ENCODE results near the gene KRT39. TPM values are rescaled to one million over a fixed set of nuclear protein-coding genes. Genes with fewer than 3 reads are reported as not detected.

KRT39 gene
- total and polyA plus RNA-seq, 2 experiments from 2014 or later, result not detected

GRCh38 chr17:40942553-40942952, 24.2 kb downstream of the KRT39 start:
- H3K27me3 Mint-ChIP-seq (ENCODE audit: insufficient read depth, low read depth, poor library complexity), result peaks cover 7% of the 10 kb centered on the region
- H3K4me2 ChIP-seq, result no peak overlapping the region

More at GRCh38 chr17:40942553-40942952, 24.2 kb downstream of the KRT39 start:
- Histone ChIP-seq H3K27ac (ENCODE audit: low read depth) (no peak overlapping the region), H4K20me1 (replicated peaks; ENCODE audit: insufficient read depth) (no peaks in the 10 kb centered on the region), H3F3A (replicated peaks; ENCODE audit: low read depth) (no peaks in the 10 kb centered on the region), H3K4me3 (no peak overlapping the region), H3K79me2 (replicated peaks; ENCODE audit: insufficient read depth) (no peaks in the 10 kb centered on the region), H3K36me3 (ENCODE audit: insufficient read depth) (no peaks in the 10 kb centered on the region), H3K4me1 (ENCODE audit: insufficient read depth) (no peaks in the 10 kb centered on the region), H3K9me2 (ENCODE audit: insufficient read depth) (no peaks in the 10 kb centered on the region), H3K27me3 (ENCODE audit: insufficient read depth) (no peaks in the 10 kb centered on the region), H2AFZ (no peak overlapping the region)
- TF ChIP-seq STAT1 (IDR thresholded peaks at IDR 0.05; ENCODE audit: unreplicated experiment) (no peak), CTCF (conservative IDR thresholded peaks at IDR 0.05; ENCODE audit: low read depth in 2 of 2) (no peak), ZNF114 (CRISPR knock-in tag; IDR thresholded peaks at IDR 0.05) (no peak), POLR2AphosphoS5 (IDR thresholded peaks at IDR 0.05; ENCODE audit: low read depth) (no peak), JUNB (IDR thresholded peaks at IDR 0.05; ENCODE audit: unreplicated experiment) (no peak), CREB1 (CRISPR knock-in tag; IDR thresholded peaks at IDR 0.05; ENCODE audit: low read depth) (no peak), EZH2phosphoT487 (IDR thresholded peaks at IDR 0.05; ENCODE audit: unreplicated experiment) (no peak), NANOG (IDR thresholded peaks at IDR 0.05; ENCODE audit: borderline replicate concordance) (no peak), ETS1 (IDR thresholded peaks at IDR 0.05) (no peak), REST (IDR thresholded peaks at IDR 0.05; ENCODE audit: unreplicated experiment) (no peak)
- no peaks in the 10 kb centered on the region for H3K9me3 Mint-ChIP-seq
- H3K36me3 Mint-ChIP-seq (ENCODE audit: low read depth), result 0 out of 3 replicates have a peak, but pooled peaks cover 3% of the 10 kb centered on the region
- DNase-seq (ENCODE audit: low spot score) (no peak), ATAC-seq (no peak)
- H3K4me3 Mint-ChIP-seq, result no peak overlapping the region
- peaks cover under 1% of the 10 kb centered on the region; the same call in 2 of the 3 replicates for H3K4me1 Mint-ChIP-seq
- H3K27ac Mint-ChIP-seq, result no peak overlapping the region

Data from GM23338 (cell line).